HUES6 (cell line): ENCODE data around the gene ZFHX3.

Experiments
- H3K27ac ChIP-seq: 2 replicates; pipeline ENCODE4 v1.7.0; 2013; ENCODE audit warnings: low read depth, mild to moderate bottlenecking, low read length, inconsistent platforms
- H3K27me3 ChIP-seq: 2 replicates; pipeline ENCODE4 v1.6.1; 2013; ENCODE audit warnings: low read length; ENCODE audit not compliant: control insufficient read depth, insufficient read depth
- H3K36me3 ChIP-seq: 2 replicates; pipeline ENCODE4 v1.6.1; 2013; ENCODE audit warnings: low read length; ENCODE audit not compliant: control insufficient read depth, insufficient read depth
- H3K4me1 ChIP-seq: 2 replicates; pipeline ENCODE4 v1.6.1; 2013; ENCODE audit warnings: low read length; ENCODE audit not compliant: control insufficient read depth, insufficient read depth
- H3K4me3 ChIP-seq: 2 replicates; pipeline ENCODE4 v1.5.1; 2013; ENCODE audit warnings: low read depth, low read length
- H3K9ac ChIP-seq: one replicate; pipeline ENCODE4 v1.6.1; 2013; ENCODE audit warnings: mild to moderate bottlenecking, low read length
- H3K9me3 ChIP-seq: 2 replicates; pipeline ENCODE4 v1.6.1; 2013; ENCODE audit warnings: low read depth, low read length; ENCODE audit not compliant: control insufficient read depth, insufficient read depth

ZFHX3 gene, protein sequence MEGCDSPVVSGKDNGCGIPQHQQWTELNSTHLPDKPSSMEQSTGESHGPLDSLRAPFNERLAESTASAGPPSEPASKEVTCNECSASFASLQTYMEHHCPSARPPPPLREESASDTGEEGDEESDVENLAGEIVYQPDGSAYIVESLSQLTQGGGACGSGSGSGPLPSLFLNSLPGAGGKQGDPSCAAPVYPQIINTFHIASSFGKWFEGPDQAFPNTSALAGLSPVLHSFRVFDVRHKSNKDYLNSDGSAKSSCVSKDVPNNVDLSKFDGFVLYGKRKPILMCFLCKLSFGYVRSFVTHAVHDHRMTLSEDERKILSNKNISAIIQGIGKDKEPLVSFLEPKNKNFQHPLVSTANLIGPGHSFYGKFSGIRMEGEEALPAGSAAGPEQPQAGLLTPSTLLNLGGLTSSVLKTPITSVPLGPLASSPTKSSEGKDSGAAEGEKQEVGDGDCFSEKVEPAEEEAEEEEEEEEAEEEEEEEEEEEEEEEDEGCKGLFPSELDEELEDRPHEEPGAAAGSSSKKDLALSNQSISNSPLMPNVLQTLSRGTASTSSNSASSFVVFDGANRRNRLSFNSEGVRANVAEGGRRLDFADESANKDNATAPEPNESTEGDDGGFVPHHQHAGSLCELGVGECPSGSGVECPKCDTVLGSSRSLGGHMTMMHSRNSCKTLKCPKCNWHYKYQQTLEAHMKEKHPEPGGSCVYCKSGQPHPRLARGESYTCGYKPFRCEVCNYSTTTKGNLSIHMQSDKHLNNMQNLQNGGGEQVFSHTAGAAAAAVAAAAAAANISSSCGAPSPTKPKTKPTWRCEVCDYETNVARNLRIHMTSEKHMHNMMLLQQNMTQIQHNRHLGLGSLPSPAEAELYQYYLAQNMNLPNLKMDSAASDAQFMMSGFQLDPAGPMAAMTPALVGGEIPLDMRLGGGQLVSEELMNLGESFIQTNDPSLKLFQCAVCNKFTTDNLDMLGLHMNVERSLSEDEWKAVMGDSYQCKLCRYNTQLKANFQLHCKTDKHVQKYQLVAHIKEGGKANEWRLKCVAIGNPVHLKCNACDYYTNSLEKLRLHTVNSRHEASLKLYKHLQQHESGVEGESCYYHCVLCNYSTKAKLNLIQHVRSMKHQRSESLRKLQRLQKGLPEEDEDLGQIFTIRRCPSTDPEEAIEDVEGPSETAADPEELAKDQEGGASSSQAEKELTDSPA (N-terminal part only)

DNA sequence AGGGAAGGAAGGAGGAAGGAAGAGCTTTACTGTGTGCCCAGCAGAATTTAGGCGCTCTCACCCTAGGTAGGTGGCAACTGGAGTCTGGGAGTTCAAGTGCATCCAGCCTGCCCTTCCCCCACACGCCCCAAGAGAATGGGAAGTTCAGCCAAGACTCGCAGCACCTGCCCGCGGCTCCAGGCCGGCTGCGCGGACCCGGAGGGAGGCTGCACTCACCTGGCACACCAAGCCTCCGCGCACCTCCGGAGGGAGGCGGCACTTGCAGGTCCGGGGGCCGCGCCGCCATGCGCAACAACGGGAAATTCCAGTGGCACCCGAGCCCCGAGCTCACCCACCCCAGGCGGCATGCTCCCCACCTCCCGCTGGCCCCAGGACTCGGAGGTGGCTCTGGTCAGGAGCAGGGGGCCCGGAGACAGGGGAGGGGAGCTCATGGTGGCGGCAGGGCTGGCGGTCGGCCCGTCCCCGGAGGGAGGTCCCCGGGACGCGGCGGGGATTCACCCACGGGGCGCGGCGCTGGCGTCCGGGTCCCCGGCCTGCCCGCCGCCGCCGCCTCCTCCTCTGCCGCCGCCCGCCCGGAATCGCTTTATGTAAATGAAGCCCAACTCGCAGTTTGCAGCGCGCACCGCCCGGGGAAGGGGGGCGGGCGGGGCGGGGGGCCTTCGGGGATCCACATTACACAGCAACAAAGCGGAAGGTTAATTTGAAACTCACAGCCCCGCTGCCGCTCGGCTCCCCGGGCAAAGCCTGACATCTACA lies at the start of gene ZFHX3:
Gene ZFHX3, minus strand, starts transcription at position 593 of the 756 bp plus-strand sequence. CDS start 87,983 bp downstream, outside the sequence.
- Histone ChIP-seq H3K9me3 (no peaks in the 10 kb centered on the region), H3K36me3 (no peaks in the 10 kb centered on the region), H3K27me3 (peaks cover 95% of the 10 kb centered on the region), H3K9ac (peak within 1 kb of the TSS; percentile 71), H3K4me3 (peak within 1 kb of the TSS; percentile 66), H3K27ac (no peak within 1 kb of the TSS; the same call in 1 of the 2 replicates), H3K4me1 (peaks cover 76% of the 10 kb centered on the region)

DNA sequence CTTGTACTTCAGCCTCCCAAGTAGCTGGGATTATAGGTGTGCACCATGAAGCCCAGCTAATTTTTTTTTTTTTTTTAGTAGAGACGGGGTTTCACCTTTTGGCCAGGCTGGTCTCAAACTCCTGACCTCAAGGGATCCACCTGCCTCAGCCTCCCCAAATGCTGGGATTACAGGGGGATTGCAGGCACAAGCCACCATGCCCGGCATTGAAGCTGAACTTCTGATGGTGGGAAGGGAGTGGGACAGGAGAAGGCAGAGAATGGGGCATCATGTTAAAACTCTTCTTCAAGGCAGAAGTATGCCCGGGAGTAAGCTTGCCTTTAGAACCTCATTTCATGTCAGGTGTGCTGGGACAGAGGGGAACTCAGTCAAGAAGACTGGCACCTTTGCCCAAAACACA lies 48.6 kb upstream of the ZFHX3 start:
- H3K4me3 ChIP-seq, result no peak overlapping the region
- no peaks in the 10 kb centered on the region for H3K36me3 ChIP-seq
- no peak overlapping the region for H3K27ac ChIP-seq
- H3K9ac ChIP-seq, result no peak overlapping the region
- H3K9me3 ChIP-seq, result no peaks in the 10 kb centered on the region
- H3K27me3 ChIP-seq, result no peaks in the 10 kb centered on the region
- H3K4me1 ChIP-seq, result peaks cover 5% of the 10 kb centered on the region; the same call in 1 of the 2 replicates

DNA sequence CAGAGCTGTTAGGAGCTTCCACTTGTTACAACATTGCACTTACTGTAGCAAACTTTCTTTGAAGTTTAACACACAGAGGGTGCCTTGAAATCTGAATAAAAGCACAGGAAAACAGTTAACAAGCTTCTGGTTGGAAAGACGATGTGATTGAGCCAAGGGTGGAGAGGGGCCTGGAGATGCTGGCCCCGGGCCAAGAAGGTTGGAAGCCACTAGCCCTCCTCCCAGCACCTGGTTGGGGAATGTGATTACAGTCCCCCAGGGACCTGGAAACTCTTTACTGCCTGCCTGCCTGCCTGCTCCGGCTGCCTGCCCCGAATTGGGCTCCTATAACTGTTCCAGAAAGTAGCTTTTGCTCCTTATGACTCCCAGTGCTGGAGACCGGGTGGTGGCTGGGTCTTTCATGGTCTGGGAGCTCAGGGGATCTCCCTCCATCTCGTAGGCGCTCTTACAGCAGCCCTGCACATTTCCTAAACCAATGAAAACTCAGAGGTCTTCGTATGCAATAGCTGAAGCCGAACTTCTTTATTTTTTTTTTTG lies 48.0 kb upstream of the ZFHX3 start:
- no peak overlapping the region for H3K4me3 ChIP-seq

GRCh38 chr16:73095142-73095820 lies 47.4 kb upstream of the ZFHX3 start:
- H3K4me3 ChIP-seq, result no peak overlapping the region
- no peaks in the 10 kb centered on the region for H3K9me3 ChIP-seq
- H3K9ac ChIP-seq, result no peak overlapping the region
- H3K27me3 ChIP-seq, result no peaks in the 10 kb centered on the region
- no peaks in the 10 kb centered on the region for H3K36me3 ChIP-seq
- H3K4me1 ChIP-seq, result peaks cover 5% of the 10 kb centered on the region; the same call in 1 of the 2 replicates
- no peak overlapping the region for H3K27ac ChIP-seq

More for the DNA sequence above, 48.0 kb upstream of the ZFHX3 start:
- Histone ChIP-seq H3K4me1 (peaks cover 5% of the 10 kb centered on the region; the same call in 1 of the 2 replicates), H3K36me3 (no peaks in the 10 kb centered on the region), H3K27me3 (no peaks in the 10 kb centered on the region), H3K9me3 (no peaks in the 10 kb centered on the region), H3K27ac (no peak overlapping the region), H3K9ac (no peak overlapping the region)

- H3K9me3 ChIP-seq, result no peaks in the 10 kb centered on the region
- H3K4me1 ChIP-seq, result peaks cover 5% of the 10 kb centered on the region; the same call in 1 of the 2 replicates
- no peak overlapping the region for H3K27ac ChIP-seq
Observed at GRCh38 chr16:73094371-73094770, 46.4 kb upstream of the ZFHX3 start.

DNA sequence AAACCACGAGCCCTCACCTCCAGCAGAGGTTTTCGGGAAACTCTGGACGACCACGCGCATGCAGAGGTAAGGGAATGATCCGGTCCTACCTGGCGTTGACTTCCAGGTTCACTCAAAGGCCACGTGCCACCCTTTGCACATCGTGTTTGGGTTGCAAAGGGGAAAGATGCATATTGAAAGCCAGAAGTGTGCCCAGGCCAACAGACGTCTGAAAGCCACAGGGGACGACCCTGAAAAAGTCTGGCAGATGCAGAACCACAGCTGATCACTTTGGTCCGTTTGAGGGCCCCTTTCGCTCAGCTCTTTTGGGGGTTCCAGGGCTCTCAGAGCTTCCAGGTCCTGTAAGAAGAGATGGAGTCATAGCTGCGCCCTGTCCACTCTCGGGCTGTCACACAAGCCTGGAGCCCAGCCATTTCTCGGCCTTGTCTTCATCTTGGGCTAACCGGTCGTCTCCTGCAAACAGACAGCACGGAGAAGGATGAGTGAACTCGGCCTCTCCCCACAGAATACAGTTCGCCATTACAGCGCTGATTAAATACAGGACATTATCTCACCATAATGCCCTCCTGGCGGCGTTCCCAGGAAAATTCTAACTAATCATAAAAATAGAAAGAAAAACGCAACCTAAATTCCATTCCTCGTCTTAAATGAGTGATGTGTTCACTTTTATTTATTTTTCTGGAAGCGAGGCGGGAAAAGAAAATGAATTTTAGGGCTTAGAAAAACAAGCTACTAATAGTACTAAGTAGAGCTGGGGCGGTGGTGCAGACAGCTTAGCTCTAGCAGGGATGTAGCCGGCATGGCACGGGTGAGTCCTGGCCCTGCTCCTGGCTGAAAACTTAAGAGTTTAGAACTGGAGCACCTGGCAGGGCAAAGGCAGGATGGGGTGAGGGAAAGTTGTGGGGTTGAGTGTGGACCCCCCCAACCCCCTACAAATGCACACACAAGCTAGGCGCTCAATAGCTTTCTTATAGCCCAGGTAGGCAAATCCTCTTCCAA lies 45.5 kb upstream of the ZFHX3 start:
- no peaks in the 10 kb centered on the region for H3K36me3 ChIP-seq
- no peaks in the 10 kb centered on the region for H3K27me3 ChIP-seq
- no peak overlapping the region for H3K27ac ChIP-seq
- H3K9ac ChIP-seq, result no peak overlapping the region
- peaks cover 5% of the 10 kb centered on the region; the same call in 1 of the 2 replicates for H3K4me1 ChIP-seq
- H3K4me3 ChIP-seq, result no peak overlapping the region
- H3K9me3 ChIP-seq, result no peaks in the 10 kb centered on the region

More at GRCh38 chr16:73094371-73094770, 46.4 kb upstream of the ZFHX3 start:
- Histone ChIP-seq H3K36me3 (no peaks in the 10 kb centered on the region), H3K9ac (no peak overlapping the region), H3K27me3 (no peaks in the 10 kb centered on the region), H3K4me3 (no peak overlapping the region)

GRCh38 chr16:73092236-73092781 lies 44.4 kb upstream of the ZFHX3 start:
- Histone ChIP-seq H3K36me3 (no peaks in the 10 kb centered on the region), H3K27ac (no peak overlapping the region), H3K27me3 (no peaks in the 10 kb centered on the region), H3K9me3 (no peaks in the 10 kb centered on the region), H3K9ac (no peak overlapping the region), H3K4me3 (no peak overlapping the region), H3K4me1 (peaks cover 5% of the 10 kb centered on the region; the same call in 1 of the 2 replicates)

DNA sequence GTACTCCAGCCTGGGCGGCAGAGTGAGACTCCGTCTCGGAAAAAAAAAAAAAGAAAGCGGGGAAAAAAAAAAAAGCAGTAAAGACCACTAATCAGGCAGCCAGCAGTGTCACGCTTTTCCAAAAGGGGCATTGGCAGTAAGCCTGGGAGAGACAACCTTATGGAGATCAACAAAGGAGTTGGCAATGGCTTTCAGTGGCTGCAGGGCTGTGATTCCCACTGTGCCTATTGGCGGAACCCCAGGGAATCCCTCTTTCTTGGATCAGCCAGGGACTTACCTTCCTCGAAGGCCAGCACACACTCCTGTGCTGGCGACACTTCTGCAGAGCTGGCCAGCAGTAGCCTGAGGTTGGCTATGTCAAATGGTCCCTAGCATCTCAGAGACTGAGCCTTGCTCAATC lies 43.2 kb upstream of the ZFHX3 start:
- no peak overlapping the region for H3K27ac ChIP-seq
- H3K9ac ChIP-seq, result no peak overlapping the region
- H3K36me3 ChIP-seq, result no peaks in the 10 kb centered on the region
- no peaks in the 10 kb centered on the region for H3K27me3 ChIP-seq
- no peak overlapping the region for H3K4me3 ChIP-seq
- no peaks in the 10 kb centered on the region for H3K9me3 ChIP-seq
- peaks cover 5% of the 10 kb centered on the region; the same call in 1 of the 2 replicates for H3K4me1 ChIP-seq

GRCh38 chr16:73089420-73089819 lies 41.5 kb upstream of the ZFHX3 start:
- no peak overlapping the region for H3K4me3 ChIP-seq
- H3K4me1 ChIP-seq, result no peaks in the 10 kb centered on the region
- no peak overlapping the region for H3K9ac ChIP-seq
- no peaks in the 10 kb centered on the region for H3K36me3 ChIP-seq
- H3K27me3 ChIP-seq, result no peaks in the 10 kb centered on the region
- H3K27ac ChIP-seq, result no peak overlapping the region
- H3K9me3 ChIP-seq, result no peaks in the 10 kb centered on the region
